ENCODE data around the gene HTR6. TPM values are rescaled to one million over a fixed set of nuclear protein-coding genes. Genes with fewer than 3 reads are reported as not detected.
"Not testable (repeated sequence)": the region's sequence is repeated elsewhere in the genome, so short reads cannot be mapped to it uniquely, and the experiment has no call there.

The HTR6 gene
- total RNA-seq (2014; rRNA removed; shearing (Covaris generic); ENCODE audit: low replicate concordance): not detected in 2 replicates

- H3K4me3 ChIP-seq: no peak within 1 kb of the TSS
- H3K9me3 ChIP-seq: no peaks in the 10 kb centered on the region
- no peaks in the 10 kb centered on the region for H3K36me3 ChIP-seq
- no peak for DNase-seq
- 0 out of 2 replicates have a peak, but pooled peaks cover 2% of the 10 kb centered on the region for H3K27me3 ChIP-seq
Observed at GRCh38 chr1:19664453-19665185, at the start of gene HTR6. HTR6 (plus strand) TSS chr1:19664875; CDS start chr1:19665754, 879 bp downstream.

GRCh38 chr1:19615438-19615837 is 49.2 kb upstream of the HTR6 start:
- Histone ChIP-seq H3K9me3 (no peaks in the 10 kb centered on the region), H3K36me3 (peaks cover 8% of the 10 kb centered on the region), H3K4me3 (no peak overlapping the region), H3K27me3 (no peaks in the 10 kb centered on the region)
- no peak for DNase-seq

- no peak for DNase-seq
- H3K4me3 ChIP-seq: no peak overlapping the region
- H3K9me3 ChIP-seq: no peaks in the 10 kb centered on the region
- no peaks in the 10 kb centered on the region for H3K27me3 ChIP-seq
- peaks cover 8% of the 10 kb centered on the region for H3K36me3 ChIP-seq
Observed at GRCh38 chr1:19616489-19616888, 48.2 kb upstream of the HTR6 start.

- Histone ChIP-seq H3K27me3 (no peaks in the 10 kb centered on the region), H3K9me3 (no peaks in the 10 kb centered on the region), H3K36me3 (peaks cover 8% of the 10 kb centered on the region), H3K4me3 (no peak overlapping the region)
- DNase-seq: no peak
Observed at GRCh38 chr1:19617376-19617775, 47.3 kb upstream of the HTR6 start.

- Histone ChIP-seq H3K9me3 (no peaks in the 10 kb centered on the region), H3K4me3 (no peak overlapping the region), H3K36me3 (peaks cover 14% of the 10 kb centered on the region), H3K27me3 (no peaks in the 10 kb centered on the region)
- no peak for DNase-seq
Observed at GRCh38 chr1:19618428-19618827, 46.2 kb upstream of the HTR6 start.

GRCh38 chr1:19619697-19620384 is 44.8 kb upstream of the HTR6 start:
- no peak overlapping the region for H3K4me3 ChIP-seq

GRCh38 chr1:19620786-19621185 is 43.9 kb upstream of the HTR6 start:
- H3K4me3 ChIP-seq: no peak overlapping the region
- H3K36me3 ChIP-seq: peaks cover 29% of the 10 kb centered on the region
- DNase-seq: peak; percentile 37
- no peaks in the 10 kb centered on the region for H3K27me3 ChIP-seq
- H3K9me3 ChIP-seq: no peaks in the 10 kb centered on the region

More at GRCh38 chr1:19619697-19620384, 44.8 kb upstream of the HTR6 start:
- Histone ChIP-seq H3K27me3 (no peaks in the 10 kb centered on the region), H3K9me3 (no peaks in the 10 kb centered on the region), H3K36me3 (peaks cover 27% of the 10 kb centered on the region)
- DNase-seq: peak; percentile 53

- DNase-seq: peak; percentile 72
- Histone ChIP-seq H3K9me3 (no peaks in the 10 kb centered on the region), H3K36me3 (peaks cover 32% of the 10 kb centered on the region), H3K4me3 (no peak overlapping the region), H3K27me3 (no peaks in the 10 kb centered on the region)
Observed at GRCh38 chr1:19621274-19621950, 43.3 kb upstream of the HTR6 start.

GRCh38 chr1:19622204-19622603 is 42.5 kb upstream of the HTR6 start:
- no peaks in the 10 kb centered on the region for H3K27me3 ChIP-seq
- no peak overlapping the region for H3K4me3 ChIP-seq
- peak; percentile 69 for DNase-seq
- peaks cover 40% of the 10 kb centered on the region for H3K36me3 ChIP-seq
- no peaks in the 10 kb centered on the region for H3K9me3 ChIP-seq

GRCh38 chr1:19623523-19623922 is 41.2 kb upstream of the HTR6 start:
- Histone ChIP-seq H3K4me3 (no peak overlapping the region), H3K36me3 (peaks cover 45% of the 10 kb centered on the region), H3K27me3 (no peaks in the 10 kb centered on the region), H3K9me3 (no peaks in the 10 kb centered on the region)
- DNase-seq: no peak

GRCh38 chr1:19625291-19625937 is 39.3 kb upstream of the HTR6 start:
- H3K36me3 ChIP-seq: peaks cover 48% of the 10 kb centered on the region
- DNase-seq: no peak
- no peak overlapping the region for H3K4me3 ChIP-seq
- no peaks in the 10 kb centered on the region for H3K9me3 ChIP-seq
- H3K27me3 ChIP-seq: no peaks in the 10 kb centered on the region

GRCh38 chr1:19628879-19629278 is 35.8 kb upstream of the HTR6 start:
- Histone ChIP-seq H3K27me3 (no peaks in the 10 kb centered on the region), H3K4me3 (no peak overlapping the region), H3K9me3 (no peaks in the 10 kb centered on the region), H3K36me3 (peaks cover 42% of the 10 kb centered on the region)
- no peak for DNase-seq

GRCh38 chr1:19629357-19629756 is 35.3 kb upstream of the HTR6 start:
- Histone ChIP-seq H3K36me3 (peaks cover 39% of the 10 kb centered on the region), H3K27me3 (no peaks in the 10 kb centered on the region), H3K9me3 (no peaks in the 10 kb centered on the region), H3K4me3 (no peak overlapping the region)
- no peak for DNase-seq

GRCh38 chr1:19630192-19630591 is 34.5 kb upstream of the HTR6 start:
- H3K27me3 ChIP-seq, H3K9me3 ChIP-seq, H3K4me3 ChIP-seq, DNase-seq: not testable (repeated sequence)
- peaks cover 30% of the 10 kb centered on the region for H3K36me3 ChIP-seq

GRCh38 chr1:19630720-19631395 is 33.8 kb upstream of the HTR6 start:
- H3K27me3 ChIP-seq: no peaks in the 10 kb centered on the region
- no peak for DNase-seq
- no peaks in the 10 kb centered on the region for H3K9me3 ChIP-seq
- no peak overlapping the region for H3K4me3 ChIP-seq
- peaks cover 26% of the 10 kb centered on the region for H3K36me3 ChIP-seq

- Histone ChIP-seq H3K9me3 (no peaks in the 10 kb centered on the region), H3K4me3 (no peak overlapping the region), H3K36me3 (peaks cover 13% of the 10 kb centered on the region), H3K27me3 (no peaks in the 10 kb centered on the region)
- DNase-seq: no peak
Observed at GRCh38 chr1:19632211-19632610, 32.5 kb upstream of the HTR6 start.
